Stimulated activated CD4-positive, alpha-beta T cell treated with anti-CD3 and anti-CD28 coated beads, Interleukin-2, amount 100 ng/mL, for 48 hours (primary cell): Measurements from ENCODE around the gene HOXA7.

Source experiments
- DNase-seq, 2 donors: peaks; one replicate each; pipeline ENCODE4 v3.0.0-alpha.2; 2020

Gene HOXA7

DNA sequence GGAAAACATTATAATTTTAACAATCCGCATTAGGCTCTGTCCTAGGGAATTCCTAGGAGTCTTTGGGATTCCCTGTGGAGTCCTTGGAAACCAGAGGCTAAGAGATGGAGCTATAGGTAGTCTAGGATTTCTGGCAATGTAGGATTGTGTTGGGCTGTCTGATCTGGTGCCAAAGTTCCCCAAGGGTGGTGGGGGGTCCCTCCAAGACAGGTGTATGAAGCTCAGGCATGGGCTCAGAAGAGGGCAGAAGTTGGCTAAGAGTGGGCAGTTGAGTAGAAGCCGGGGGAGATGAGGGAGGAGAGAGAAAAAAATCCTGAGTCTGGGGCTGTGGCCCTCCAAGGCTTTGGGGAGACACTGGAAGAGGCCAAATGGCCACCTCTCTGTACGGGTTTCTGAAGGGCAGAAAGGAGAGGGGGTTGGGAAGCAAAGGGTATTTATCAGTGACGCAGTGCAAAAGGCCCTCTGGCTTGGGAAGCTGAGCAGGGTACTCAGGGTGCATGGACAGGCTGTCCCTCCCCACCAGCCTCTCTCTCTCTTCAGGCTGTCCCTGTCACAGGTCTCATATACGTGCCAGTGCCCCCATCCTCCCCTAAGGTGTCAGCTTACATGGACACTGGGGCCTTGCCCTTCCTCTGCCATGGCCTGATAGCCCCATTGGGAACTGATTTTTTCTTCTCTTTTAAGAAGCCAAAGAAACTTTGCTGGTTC is 9.8 kb downstream of the HOXA7 start:
- DNase-seq: no peak

DNA sequence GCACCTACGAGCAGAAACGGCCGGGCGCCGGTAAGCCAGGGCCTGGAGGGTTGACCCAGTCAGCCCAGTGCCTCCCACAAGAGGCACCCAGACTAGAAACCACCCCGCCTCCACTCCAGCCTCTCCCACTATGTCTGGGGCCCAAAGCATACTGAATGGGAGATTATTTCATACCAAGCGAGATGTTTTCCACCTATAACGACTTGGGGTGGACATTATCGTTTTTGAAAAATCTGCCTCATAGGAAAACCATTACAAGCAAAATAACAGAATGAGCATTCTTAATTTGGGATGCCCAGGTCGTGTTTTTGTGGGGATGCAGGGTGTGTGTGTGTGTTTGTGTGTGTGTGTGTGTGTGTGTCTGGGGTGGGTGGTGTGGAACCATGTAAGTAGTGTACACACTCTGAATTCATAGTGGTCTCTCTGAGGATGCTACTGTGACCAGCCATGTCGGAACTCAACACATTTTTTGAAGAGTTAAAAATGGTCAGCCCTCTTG is 10.5 kb downstream of the HOXA7 start:
- DNase-seq: no peak

DNA sequence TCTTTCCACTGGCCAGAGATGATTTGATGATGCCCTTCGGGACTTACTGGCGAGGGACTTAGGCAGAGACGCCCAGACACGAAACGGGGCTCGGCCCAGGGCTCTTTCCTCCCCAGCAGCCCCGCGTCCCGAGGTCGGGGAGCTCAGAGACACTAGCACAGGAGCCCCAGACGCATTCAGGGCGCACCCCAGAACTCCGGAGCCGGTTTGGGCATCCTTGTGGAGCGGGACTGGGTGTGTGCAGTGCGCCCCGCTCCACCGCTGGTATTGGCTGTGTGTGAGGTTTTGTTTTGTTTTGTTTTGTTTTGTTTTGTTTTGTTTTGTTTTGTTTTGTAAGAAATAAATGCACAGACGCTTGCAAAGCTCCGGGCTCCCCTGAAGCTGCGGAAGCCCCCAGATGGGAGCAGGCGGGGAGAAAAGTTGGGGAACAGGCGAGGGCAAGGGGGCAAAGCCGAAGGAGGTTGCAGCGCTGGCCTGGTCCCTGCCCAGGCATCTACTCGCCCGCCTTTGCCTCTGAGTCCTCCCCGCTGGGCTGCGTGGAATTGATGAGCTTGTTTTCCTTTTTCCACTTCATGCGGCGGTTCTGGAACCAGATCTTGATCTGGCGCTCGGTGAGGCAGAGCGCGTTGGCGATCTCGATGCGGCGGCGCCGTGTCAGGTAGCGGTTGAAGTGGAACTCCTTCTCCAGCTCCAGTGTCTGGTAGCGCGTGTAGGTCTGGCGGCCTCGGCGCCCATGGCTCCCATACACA is 11.1 kb downstream of the HOXA7 start:
- DNase-seq: no peak

DNA sequence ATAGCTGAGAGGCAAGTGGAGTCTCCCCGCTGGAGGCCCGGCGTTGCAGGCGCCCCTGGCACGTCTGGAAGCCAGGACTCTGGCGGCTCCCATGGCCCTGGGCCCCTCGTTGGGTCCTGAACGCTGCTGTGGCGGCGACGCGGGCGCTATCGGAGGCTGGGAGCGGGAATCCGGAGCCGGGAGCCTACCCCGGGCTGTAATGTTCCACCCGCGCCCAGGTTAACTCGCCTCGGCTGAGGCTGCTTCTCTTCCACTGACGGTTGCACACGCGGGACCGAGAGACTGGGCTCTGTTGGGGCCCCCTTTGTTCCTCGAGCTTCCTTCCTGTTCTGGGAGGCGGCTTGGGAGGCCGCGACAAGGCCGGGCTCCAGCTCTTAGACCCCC is 11.7 kb downstream of the HOXA7 start:
- DNase-seq: no peak

- DNase-seq: no peak
These were observed 12.3 kb downstream of the HOXA7 start for GRCh38 chr7:27143950-27144780.

DNA sequence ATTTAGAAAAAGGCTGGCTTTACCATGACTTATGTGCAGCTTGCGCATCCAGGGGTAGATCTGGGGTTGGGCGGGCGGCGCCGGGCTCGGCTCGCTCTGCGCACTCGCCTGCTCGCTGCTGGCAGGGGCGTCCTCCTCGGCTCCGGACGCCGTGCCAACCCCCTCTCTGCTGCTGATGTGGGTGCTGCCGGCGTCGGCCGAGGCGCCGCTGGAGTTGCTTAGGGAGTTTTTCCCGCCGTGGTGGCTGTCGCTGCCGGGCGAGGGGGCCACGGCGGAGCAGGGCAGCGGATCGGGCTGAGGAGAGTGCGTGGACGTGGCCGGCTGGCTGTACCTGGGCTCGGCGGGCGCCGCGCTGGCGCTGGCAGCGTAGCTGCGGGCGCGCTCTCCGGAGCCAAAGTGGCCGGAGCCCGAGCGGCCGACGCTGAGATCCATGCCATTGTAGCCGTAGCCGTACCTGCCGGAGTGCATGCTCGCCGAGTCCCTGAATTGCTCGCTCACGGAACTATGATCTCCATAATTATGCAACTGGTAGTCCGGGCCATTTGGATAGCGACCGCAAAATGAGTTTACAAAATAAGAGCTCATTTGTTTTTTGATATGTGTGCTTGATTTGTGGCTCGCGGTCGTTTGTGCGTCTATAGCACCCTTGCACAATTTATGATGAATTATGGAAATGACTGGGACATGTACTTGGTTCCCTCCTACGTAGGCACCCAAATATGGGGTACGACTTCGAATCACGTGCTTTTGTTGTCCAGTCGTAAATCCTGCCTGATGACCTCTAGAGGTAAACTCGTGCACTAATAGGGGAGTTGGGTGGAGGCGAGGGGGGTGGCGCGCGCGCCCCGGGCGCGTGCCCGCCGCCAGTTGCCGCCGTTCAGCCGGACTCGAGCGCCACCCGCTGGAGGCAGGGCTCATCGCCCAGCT is 13.2 kb downstream of the HOXA7 start, which contains the start of gene HOXA5:
HOXA5 (minus strand) TSS at position 659 of the 927 bp plus-strand sequence; CDS start at position 585, 74 bp downstream.
- no peak for DNase-seq

DNA sequence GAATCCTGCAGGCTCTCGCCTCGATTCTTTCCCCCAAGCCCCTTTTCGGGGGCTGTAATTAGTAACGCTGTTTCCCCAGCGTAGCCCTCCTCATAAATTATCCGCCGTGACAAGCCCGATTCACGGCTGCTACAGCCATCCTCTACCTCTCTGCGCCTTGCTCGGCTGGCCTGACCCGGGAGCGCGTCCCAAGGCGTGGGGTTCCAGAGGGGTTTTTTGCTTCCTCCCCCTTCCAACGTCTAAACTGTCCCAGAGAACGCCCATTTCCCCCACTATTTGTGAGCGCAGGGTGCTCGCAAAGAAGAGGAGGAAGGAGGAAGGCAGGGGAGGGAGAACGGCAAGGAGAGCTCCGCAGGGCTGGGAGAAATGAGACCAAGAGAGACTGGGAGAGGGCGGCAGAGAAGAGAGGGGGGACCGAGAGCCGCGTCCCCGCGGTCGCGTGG is 13.9 kb downstream of the HOXA7 start:
- no peak for DNase-seq

DNA sequence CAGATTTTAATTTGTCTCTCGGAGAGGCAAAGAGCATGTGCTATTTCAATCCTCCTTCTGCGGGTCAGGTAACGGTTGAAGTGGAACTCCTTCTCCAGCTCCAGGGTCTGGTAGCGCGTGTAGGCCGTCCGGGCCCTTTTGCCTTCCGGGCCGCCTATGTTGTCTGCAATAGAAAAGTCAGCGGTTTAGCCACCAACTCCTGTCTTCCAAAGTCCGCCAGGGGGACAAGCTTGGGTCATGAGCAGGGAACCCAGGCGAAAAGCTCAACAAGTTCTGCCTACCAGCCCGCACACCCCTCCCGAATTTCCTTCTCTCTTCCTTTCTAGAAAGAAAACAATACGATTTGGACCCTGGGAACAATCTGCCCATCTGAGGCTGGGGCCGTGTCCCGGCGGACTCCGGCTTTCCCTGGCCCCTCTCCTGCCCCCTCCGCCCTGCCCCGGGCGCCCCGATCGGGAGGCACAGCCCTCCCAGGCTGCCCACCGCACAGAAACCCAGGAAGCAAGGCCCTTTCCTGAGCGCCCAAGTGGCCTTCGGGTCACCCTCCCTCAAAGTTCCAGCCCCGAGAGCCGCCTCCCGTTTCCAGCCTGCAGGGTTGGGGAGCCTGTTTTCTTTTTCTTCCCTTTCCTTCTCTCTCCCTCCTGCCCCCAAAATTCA is 14.4 kb downstream of the HOXA7 start:
- DNase-seq: no peak

GRCh38 chr7:27141137-27141922 is 15.1 kb downstream of the HOXA7 start:
- DNase-seq: no peak

GRCh38 chr7:27140126-27140857 is 16.2 kb downstream of the HOXA7 start:
- no peak for DNase-seq

DNA sequence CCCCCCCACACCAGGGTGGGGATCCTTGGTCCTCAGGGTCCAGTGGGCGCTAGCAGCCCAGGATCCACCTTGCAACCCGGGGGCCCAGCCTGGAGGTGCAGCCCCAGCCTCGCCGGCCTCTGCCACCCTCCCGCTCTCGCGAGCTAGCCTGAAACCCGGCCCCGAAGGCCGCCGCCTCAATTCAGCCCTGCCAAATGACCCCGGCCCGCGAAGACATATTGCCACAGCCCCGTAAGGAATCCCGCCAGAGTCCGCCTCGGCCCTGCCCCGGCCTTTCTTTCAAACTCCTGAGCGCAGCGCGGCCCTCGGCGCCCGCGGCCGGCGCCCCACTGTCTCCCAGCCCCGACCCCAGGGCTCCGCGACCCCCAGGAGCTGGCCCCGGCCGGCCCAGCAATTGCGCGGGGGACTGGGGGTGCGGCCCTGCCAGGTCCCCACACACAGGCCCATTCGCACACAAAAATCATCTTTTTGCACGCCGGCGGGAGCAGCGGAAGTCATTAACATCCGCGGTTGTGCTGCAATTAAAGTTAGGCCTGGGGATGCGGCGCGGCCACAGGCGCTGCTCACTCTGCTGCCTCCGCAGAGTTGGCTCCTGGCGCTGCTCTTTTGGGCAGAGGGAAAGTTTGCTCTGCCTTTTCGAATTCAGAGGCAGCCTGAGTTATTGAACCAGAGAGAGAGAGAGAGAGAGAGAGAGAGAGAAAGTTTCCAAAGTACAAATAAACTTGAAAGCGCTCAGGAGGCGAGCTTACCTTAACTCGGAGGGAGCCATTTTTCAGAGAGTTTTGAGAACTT is 16.9 kb downstream of the HOXA7 start:
- no peak for DNase-seq

DNA sequence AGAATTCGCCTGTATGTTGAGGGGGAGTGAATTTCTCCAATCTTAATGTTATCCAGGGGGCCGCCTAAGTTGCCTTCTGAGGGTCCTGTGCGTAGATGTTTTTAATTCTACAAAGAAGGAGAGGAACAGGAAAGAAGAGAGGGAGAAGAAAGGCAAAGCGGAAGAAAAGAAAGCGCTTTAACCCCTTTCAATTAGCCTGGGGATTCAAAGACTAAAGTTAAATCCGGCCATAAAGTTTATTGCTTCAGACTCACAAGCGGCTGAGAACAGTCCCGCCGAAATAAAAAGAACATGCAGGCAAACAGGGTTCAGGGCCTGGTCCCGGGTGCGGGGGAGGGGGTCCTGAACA is 17.5 kb downstream of the HOXA7 start:
- no peak for DNase-seq

- DNase-seq: no peak
These were observed 18.0 kb downstream of the HOXA7 start for GRCh38 chr7:27138472-27138871.

GRCh38 chr7:27137640-27138315 is 18.7 kb downstream of the HOXA7 start:
- no peak for DNase-seq

GRCh38 chr7:27134392-27134791 is 22.1 kb downstream of the HOXA7 start:
- no peak for DNase-seq

DNA sequence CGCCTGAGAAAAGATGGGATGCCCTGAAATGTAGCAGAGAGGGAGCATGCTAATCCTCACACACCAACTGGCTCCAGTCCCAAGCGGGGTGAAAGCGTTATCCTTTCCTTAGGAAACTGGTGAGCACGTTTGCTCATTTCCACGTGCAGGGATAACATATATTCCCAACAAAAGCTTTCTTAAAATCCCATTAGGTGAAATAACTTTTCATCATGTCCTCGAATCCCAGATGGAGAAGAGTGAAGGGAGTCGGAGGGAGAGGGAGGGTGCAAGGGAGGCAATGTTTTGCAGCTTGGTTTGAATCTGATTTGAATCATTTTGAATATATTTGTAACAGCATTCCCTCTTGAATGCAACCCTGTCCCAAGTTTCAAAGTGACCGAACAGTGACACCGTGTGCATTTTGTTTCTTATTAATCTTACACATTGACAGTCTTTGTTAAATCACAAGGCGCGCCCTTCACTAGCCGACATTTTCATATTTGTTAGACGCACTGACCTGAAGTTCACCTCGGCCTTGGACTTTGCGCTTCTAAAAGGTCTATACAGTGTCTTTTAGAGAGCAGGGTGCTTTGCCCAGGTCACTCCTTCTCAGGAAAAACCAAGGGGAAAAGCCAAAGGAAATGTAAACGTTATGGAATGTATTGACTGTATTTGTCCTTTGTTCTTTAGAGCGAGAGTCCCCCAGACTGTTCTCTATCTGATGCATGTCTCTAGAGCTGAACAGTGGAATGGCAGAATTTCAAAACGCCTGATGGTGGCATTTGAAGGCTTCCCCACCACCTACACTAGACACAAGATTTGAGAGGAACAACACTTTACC is 22.9 kb downstream of the HOXA7 start:
- no peak for DNase-seq

- no peak for DNase-seq
These were observed 23.5 kb downstream of the HOXA7 start for GRCh38 chr7:27132978-27133377.

DNA sequence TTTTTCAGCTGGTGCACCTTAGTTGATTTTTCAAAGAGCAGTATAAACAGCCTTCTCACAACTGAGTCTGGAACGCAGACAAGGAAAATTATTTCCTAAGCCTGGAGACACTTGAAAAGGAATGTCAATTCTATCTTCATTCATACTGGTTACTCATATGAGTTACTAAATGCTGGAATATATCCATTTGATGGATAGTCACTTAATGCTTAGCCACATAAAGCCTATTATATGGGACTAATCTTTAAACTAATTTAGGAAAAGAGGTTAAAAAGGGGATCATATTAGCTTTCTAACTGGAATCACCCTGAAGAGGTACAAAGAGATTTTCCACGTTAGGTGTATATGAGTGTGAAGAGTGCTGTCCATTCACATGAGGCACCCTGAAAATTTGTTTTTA is 24.3 kb downstream of the HOXA7 start:
- no peak for DNase-seq
